Measurements from ENCODE around the gene NAV1.

Gene NAV1

GRCh38 chr1:201535919-201536245, 3.0 kb upstream of the NAV1 start:
- TF ChIP-seq CSRNP3 (CRISPR knock-in tag; IDR thresholded peaks at IDR 0.05) (no peak), ZNF8 (CRISPR knock-in tag; IDR thresholded peaks at IDR 0.05) (no peak), ZC3H10 (CRISPR knock-in tag; IDR thresholded peaks at IDR 0.05) (no peak), POU6F1 (CRISPR knock-in tag; IDR thresholded peaks at IDR 0.05; ENCODE audit: borderline replicate concordance, low read depth) (no peak), RARB (CRISPR knock-in tag; IDR thresholded peaks at IDR 0.05) (no peak), ZFP3 (CRISPR knock-in tag; IDR thresholded peaks at IDR 0.05) (no peak), PPARA (CRISPR knock-in tag; IDR thresholded peaks at IDR 0.05; ENCODE audit: borderline replicate concordance) (no peak), GLIS3 (CRISPR knock-in tag; IDR thresholded peaks at IDR 0.05) (no peak), CREB5 (CRISPR knock-in tag; IDR thresholded peaks at IDR 0.05; ENCODE audit: low read depth) (no peak), SNAI2 (CRISPR knock-in tag; IDR thresholded peaks at IDR 0.05) (no peak), OSR1 (CRISPR knock-in tag; IDR thresholded peaks at IDR 0.05) (no peak), ZFP30 (CRISPR knock-in tag; IDR thresholded peaks at IDR 0.05) (no peak), TOX (CRISPR knock-in tag; IDR thresholded peaks at IDR 0.05; ENCODE audit: borderline replicate concordance) (no peak), CSDC2 (CRISPR knock-in tag; IDR thresholded peaks at IDR 0.05) (no peak), BACH2 (CRISPR knock-in tag; IDR thresholded peaks at IDR 0.05; ENCODE audit: borderline replicate concordance) (no peak), PATZ1 (CRISPR knock-in tag; IDR thresholded peaks at IDR 0.05; ENCODE audit: borderline replicate concordance) (no peak), ESRRG (CRISPR knock-in tag; IDR thresholded peaks at IDR 0.05) (no peak), TSHZ2 (CRISPR knock-in tag; IDR thresholded peaks at IDR 0.05) (no peak)

GRCh38 chr1:201536558-201536957, 2.4 kb upstream of the NAV1 start:
- no peak for TF ChIP-seq PATZ1 (CRISPR knock-in tag; IDR thresholded peaks at IDR 0.05; ENCODE audit: borderline replicate concordance)
- ATAC-seq = peak; percentile 54

More at GRCh38 chr1:201535919-201536245, 3.0 kb upstream of the NAV1 start:
- no peak for ATAC-seq

- TF ChIP-seq TOX (CRISPR knock-in tag; IDR thresholded peaks at IDR 0.05; ENCODE audit: borderline replicate concordance) (no peak), ZC3H10 (CRISPR knock-in tag; IDR thresholded peaks at IDR 0.05) (no peak), CSRNP3 (CRISPR knock-in tag; IDR thresholded peaks at IDR 0.05) (no peak), ARNTL (CRISPR knock-in tag; IDR thresholded peaks at IDR 0.05; ENCODE audit: borderline replicate concordance, low read depth) (no peak), SNAI2 (CRISPR knock-in tag; IDR thresholded peaks at IDR 0.05) (no peak), ESRRG (CRISPR knock-in tag; IDR thresholded peaks at IDR 0.05) (no peak), GLIS3 (CRISPR knock-in tag; IDR thresholded peaks at IDR 0.05) (no peak), ISL1 (CRISPR knock-in tag; IDR thresholded peaks at IDR 0.05) (no peak), TCF4 (CRISPR knock-in tag; IDR thresholded peaks at IDR 0.05; ENCODE audit: borderline replicate concordance) (no peak), ZNF565 (CRISPR knock-in tag; conservative IDR thresholded peaks at IDR 0.05; ENCODE audit: low read depth) (no peak)
- no peak for ATAC-seq
Observed at GRCh38 chr1:201537028-201537427, 1.9 kb upstream of the NAV1 start.
